Choroid plexus epithelial cell (primary cell): Measurements from ENCODE around the gene RPS21.

Source experiments
- DNase-seq: peaks from one replicate; pipeline ENCODE4 v3.0.0-alpha.2; 2010; ENCODE audit warnings: low read depth
- H3K4me3 ChIP-seq: 2 replicates; pipeline ENCODE4 v1.5.1; 2011; ENCODE audit warnings: low read depth, mild to moderate bottlenecking, control low read depth, low read length, moderate library complexity
- CTCF ChIP-seq: conservative IDR thresholded peaks from 2 replicates; pipeline ENCODE4 v1.5.1; 2011; ENCODE audit warnings: low read depth, mild to moderate bottlenecking, control low read depth, inconsistent platforms, low read length, moderate library complexity

The RPS21 gene

GRCh38 chr20:62426699-62427131, 39.8 kb downstream of the RPS21 start:
- no peak for DNase-seq
- no peak overlapping the region for H3K4me3 ChIP-seq
- no peak for TF ChIP-seq CTCF

- no peak within 1 kb of the TSS for H3K4me3 ChIP-seq
- no peak for TF ChIP-seq CTCF
- no peak for DNase-seq
Observed at GRCh38 chr20:62427172-62428001, 40.5 kb downstream of the RPS21 start, which contains the start of gene RBBP8NL. TSS of gene RBBP8NL (minus strand) at chr20:62427539. CDS start at chr20:62419647, 7,892 bp downstream.

- no peak for DNase-seq
- H3K4me3 ChIP-seq: no peak overlapping the region
- no peak for TF ChIP-seq CTCF
Observed at GRCh38 chr20:62428002-62428372, 41.1 kb downstream of the RPS21 start.

GRCh38 chr20:62428396-62429295, 41.7 kb downstream of the RPS21 start:
- no peak overlapping the region for H3K4me3 ChIP-seq
- no peak for DNase-seq
- no peak for TF ChIP-seq CTCF

GRCh38 chr20:62429455-62430310, 42.8 kb downstream of the RPS21 start:
- DNase-seq: no peak
- H3K4me3 ChIP-seq: no peak overlapping the region
- no peak for TF ChIP-seq CTCF

GRCh38 chr20:62430311-62430853, 43.5 kb downstream of the RPS21 start:
- TF ChIP-seq CTCF: no peak
- no peak for DNase-seq
- no peak overlapping the region for H3K4me3 ChIP-seq
